HG03103 (cell line): Measurements from ENCODE around the gene OR10X1.

Experiments used
- ATAC-seq: cut with Tn5 transposase; IDR thresholded peaks from one replicate; pipeline ENCODE4 v1.9.1; 2021; ENCODE audit warnings: low read depth; ENCODE audit not compliant: unreplicated experiment

Gene OR10X1, protein sequence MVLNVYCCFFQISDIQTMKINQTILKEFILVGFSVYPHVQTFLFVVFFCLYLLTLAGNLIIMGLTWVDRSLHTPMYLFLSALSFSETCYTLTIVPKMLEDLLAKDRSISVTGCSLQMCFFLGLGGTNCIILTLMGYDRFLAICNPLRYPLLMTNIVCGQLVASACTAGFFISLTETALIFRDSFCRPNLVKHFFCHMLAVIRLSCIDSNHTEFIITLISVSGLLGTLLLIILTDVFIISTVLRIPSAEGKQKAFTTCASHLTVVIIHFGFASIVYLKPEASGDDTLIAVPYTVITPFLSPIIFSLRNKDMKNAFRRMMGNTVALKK

DNA sequence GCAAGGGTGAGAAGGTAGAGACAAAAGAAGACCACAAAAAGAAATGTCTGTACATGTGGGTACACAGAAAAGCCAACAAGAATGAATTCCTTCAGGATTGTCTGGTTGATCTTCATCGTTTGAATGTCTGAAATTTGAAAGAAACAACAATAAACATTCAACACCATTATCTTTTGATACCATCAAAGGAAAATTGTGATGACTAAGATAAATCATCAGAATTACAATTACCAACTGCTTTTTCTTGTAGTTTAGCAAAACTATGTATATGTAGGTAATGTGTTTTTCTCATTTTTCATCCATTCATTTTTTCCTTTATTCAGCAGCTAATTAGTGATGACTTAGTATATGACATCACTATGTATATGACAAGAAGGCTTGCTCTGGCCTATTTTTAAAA is at the start of gene OR10X1:
OR10X1 (minus strand) TSS at position 167 of the 400 bp plus-strand sequence; CDS start at position 167, 0 bp downstream.
- ATAC-seq = no peak

DNA sequence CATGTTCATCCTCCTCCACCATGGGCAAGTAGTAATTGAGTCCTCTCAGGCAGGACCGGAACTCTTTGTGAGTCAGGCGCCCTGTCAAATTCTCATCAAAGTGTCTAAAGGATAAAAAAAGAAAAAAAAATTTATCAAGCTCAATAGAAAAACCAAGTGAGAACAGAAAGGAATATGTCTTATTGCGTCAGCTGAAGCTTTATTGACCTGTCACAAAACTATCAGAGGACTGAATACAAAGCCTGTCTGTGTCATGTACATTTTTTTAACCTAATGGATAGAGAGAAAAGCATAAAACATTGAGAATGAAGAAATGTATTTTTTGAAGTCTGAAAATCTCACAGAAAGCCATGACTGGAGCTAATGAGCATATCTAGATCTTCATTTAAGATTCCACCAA is 34.1 kb upstream of the OR10X1 start:
- no peak for ATAC-seq

GRCh38 chr1:158611916-158612315 is 32.2 kb upstream of the OR10X1 start:
- no peak for ATAC-seq

DNA sequence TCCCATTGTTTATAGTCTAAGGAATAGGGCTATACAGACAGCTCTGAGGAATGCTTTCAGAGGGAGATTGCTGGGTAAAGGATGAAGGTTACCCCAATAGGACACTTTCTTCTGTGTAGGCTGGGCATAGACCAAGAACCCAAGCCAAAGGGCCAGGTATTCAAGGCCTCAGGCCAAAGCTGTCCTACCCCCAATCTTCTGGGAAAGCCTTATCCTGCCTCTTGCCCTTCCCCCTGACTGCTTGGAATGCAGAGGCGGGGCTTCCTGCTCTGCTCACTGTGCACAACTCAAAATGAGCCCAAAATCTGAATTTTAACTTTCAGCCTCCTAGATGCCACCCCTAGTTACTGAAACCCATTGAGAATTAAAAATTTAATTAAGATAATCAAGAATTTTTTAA is 27.6 kb upstream of the OR10X1 start:
- ATAC-seq = no peak

- no peak for ATAC-seq
Observed at GRCh38 chr1:158604968-158605367, 25.3 kb upstream of the OR10X1 start, which contains the start of gene OR10Z1. Gene OR10Z1, plus strand, starts transcription at chr1:158605268. Its CDS starts 1,171 bp downstream, at chr1:158606439.

DNA sequence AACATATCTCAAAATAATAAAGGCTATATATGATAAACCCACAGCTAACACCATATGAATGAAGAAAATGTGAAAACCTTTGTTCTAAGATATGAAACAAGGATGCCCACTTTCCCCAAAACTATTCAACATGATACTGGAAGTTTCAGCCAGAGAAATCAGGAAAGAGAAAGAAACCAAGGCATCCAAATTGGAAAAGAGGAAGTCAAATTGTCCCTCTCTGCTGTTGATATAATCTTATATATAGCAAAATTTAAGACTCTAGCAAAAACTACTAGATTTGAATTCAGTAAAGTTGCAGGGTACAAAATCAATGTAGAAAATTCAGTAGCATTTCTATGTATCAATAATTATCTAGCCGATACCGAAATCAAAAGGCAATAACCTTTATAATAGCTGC is 21.0 kb upstream of the OR10X1 start:
- no peak for ATAC-seq

GRCh38 chr1:158586942-158587341 is 7.2 kb upstream of the OR10X1 start:
- no peak for ATAC-seq

- no peak for ATAC-seq
Observed at GRCh38 chr1:158583962-158584361, 4.3 kb upstream of the OR10X1 start.

GRCh38 chr1:158577561-158577960 is 2.1 kb downstream of the OR10X1 start:
- ATAC-seq = no peak

DNA sequence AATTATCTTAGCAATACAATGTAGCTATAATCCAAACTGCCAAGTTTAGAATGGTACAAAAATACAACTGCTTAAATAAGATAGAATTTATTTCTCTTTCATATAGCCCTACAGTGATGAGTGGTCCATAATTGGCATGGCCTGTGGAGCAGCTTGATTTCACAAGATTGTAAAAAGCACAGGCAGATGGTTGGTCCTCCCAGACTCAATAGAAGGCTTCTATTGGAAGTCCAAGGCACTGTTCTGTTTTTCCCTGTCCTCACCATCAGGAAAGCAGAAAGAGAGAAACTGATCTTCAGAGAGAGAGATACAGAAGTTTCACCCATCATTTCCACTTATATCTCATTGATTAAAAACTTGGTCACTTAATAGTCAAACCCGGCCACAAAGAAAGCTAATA is 7.5 kb downstream of the OR10X1 start:
- no peak for ATAC-seq

- ATAC-seq = no peak
Observed at GRCh38 chr1:158570480-158570879, 9.2 kb downstream of the OR10X1 start, which contains the start of gene OR6P1. Gene OR6P1, minus strand, starts transcription at chr1:158570580. Its CDS starts 6,976 bp downstream, at chr1:158563604.

GRCh38 chr1:158564608-158565007 is 15.1 kb downstream of the OR10X1 start:
- no peak for ATAC-seq

GRCh38 chr1:158563853-158564252 is 15.8 kb downstream of the OR10X1 start:
- no peak for ATAC-seq

DNA sequence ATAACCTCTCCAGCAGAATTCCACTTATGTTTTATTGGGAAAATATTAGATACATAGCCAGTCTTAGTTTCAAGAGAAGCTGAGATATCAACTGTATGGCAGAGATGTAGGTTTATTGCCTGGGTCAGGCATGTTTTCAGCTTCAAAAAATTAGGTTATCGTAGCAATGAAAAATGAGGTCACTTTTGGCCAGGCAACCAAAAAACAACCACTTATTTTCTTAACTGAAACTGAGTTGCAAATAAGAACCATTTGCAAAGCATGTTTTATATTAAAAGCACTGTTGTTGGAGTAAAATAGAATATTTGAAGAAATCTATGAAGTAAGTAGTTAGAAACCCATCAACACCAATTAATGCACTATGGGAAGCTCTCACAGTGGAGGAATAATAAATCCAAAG is 20.0 kb downstream of the OR10X1 start:
- no peak for ATAC-seq

GRCh38 chr1:158554352-158554751 is 25.3 kb downstream of the OR10X1 start, which contains the start of gene OR6Y1:
Gene OR6Y1, minus strand, starts transcription at chr1:158554405. Its CDS starts 6,300 bp downstream, at chr1:158548105.
- ATAC-seq = no peak

DNA sequence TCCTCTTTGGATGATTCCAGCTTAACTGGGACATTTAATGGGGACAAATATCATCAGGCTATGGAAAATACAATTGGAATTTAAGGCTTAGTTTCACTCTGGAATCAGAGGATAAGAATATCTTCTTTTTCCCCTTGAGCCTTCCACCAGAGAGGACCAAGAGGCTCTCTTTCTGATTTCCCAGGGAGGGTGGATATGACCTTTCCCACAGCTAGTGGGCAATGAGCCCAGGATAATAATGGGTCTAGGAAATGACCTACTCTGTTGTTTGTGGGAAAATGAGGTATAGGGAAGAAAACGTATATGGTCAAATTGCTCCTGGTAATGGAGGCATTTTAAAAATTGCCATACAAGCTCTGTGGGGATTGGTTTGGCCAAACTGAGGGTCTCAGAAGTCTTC is 27.4 kb downstream of the OR10X1 start:
- ATAC-seq = no peak

DNA sequence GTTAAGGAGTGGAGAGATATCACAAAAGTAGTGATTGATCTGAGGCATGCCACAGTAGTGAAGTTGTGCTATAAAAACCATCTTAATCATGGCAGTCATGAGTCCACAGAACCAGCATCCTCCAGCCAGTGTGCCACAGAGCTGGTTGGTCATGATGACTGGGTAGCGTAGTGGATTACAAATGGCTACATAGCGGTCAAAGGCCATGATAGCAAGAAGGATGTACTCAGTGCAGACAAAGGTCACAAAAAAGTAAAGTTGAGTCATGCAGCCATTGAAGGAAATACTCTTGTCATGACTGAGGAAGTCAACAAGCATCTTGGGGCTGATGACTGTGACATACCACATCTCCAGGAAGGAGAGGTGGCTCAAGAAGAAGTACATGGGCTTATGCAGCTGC is 32.2 kb downstream of the OR10X1 start:
- ATAC-seq = no peak

- ATAC-seq = no peak
Observed at GRCh38 chr1:158537609-158538008, 42.1 kb downstream of the OR10X1 start.

DNA sequence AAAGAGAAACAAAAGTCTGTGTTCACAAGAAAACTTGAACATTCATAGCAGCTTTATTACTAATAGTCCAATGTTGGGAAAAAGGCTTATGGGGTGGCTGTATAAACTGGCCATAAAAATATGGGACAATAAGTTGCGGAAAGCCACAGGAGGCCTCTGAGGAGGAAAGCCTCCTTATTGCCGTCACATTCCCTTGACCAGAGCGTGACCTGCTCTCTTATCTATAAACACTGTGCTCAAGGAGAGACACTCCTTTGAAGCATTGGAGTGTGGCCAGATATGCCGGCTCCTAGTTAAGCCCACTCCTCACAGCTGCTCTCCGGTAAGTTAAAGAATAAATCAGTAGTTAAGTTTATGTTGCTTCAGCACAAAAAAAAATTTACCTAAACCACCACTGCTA is 45.2 kb downstream of the OR10X1 start:
- ATAC-seq = no peak
